ENCODE measurements around the gene ROCK1.

DNA sequence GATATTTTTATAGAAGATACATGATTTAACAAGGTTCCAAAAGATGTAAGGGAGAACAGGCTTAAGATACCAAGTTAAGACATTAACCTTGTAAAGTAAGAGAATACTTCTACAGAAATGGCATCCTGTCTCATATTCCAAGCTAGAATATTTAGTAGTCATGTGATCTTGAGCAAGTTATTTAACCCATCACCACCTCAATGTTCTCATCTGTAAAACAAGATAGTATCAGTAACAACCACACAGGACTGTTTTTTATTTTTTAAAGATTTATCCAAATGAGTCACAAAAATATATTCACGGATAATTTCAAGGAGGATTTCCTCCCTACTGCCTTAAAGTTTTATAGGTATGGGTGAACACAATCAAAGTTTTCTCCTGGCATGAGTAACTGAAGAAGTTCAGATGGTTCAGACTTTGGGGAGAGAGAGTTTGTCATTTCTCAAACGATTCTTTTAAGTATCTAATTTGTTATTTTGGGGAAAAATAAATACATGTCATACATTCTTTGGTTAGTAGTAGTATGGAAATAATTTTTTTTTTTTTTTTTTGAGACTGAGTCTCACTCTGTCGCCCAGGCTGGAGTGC is 25.9 kb downstream of the ROCK1 start:
- TF ChIP-seq, protein P1, sequence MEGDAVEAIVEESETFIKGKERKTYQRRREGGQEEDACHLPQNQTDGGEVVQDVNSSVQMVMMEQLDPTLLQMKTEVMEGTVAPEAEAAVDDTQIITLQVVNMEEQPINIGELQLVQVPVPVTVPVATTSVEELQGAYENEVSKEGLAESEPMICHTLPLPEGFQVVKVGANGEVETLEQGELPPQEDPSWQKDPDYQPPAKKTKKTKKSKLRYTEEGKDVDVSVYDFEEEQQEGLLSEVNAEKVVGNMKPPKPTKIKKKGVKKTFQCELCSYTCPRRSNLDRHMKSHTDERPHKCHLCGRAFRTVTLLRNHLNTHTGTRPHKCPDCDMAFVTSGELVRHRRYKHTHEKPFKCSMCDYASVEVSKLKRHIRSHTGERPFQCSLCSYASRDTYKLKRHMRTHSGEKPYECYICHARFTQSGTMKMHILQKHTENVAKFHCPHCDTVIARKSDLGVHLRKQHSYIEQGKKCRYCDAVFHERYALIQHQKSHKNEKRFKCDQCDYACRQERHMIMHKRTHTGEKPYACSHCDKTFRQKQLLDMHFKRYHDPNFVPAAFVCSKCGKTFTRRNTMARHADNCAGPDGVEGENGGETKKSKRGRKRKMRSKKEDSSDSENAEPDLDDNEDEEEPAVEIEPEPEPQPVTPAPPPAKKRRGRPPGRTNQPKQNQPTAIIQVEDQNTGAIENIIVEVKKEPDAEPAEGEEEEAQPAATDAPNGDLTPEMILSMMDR (IDR thresholded peaks at IDR 0.05) = no peak
- no peak for TF ChIP-seq EP300 (IDR thresholded peaks at IDR 0.05)
- TF ChIP-seq POLR2AphosphoS5 (IDR thresholded peaks at IDR 0.05) = no peak
